Lung (tissue), 12 donors: Measurements from ENCODE around the gene PLXNA2. TPM values are rescaled to one million over a fixed set of nuclear protein-coding genes. Genes with fewer than 3 reads are reported as not detected.

Source experiments
- ATAC-seq: fragments of 200-7000 bp; cut with Tn5 transposase; one replicate; pipeline ENCODE4 v1.9.1; 2020; ENCODE audit warnings: moderate number of reproducible peaks; ENCODE audit not compliant: insufficient read depth, low FRiP score
- DNase-seq, 3 donors: peaks; one replicate each; pipeline ENCODE4 v3.0.0-alpha.2; 2013 to 2017
- H3K27ac ChIP-seq, 2 donors: one replicate each; pipeline ENCODE4 v1.5.1; 2013; ENCODE audit warnings: mild to moderate bottlenecking in 2 of 2, moderate library complexity in 2 of 2, control low read depth in 1 of 2, inconsistent platforms in 1 of 2, low read depth in 1 of 2, low read length in 1 of 2
- H3K27me3 ChIP-seq, 3 donors: one replicate each; pipeline ENCODE4 v1.5.1; 2013; ENCODE audit warnings: low read length in 2 of 3; ENCODE audit not compliant: control insufficient read depth in 3 of 3, insufficient read depth in 3 of 3
- H3K36me3 ChIP-seq, 4 donors: one replicate each; pipeline ENCODE4 v1.5.1; 2013; ENCODE audit warnings: low read length in 4 of 4, mild to moderate bottlenecking in 1 of 4, moderate library complexity in 1 of 4; ENCODE audit not compliant: control insufficient read depth in 4 of 4, insufficient read depth in 4 of 4
- H3K4me1 ChIP-seq, 5 donors: one replicate each; pipeline ENCODE4 v1.5.1; 2013; ENCODE audit warnings: low read length in 5 of 5, mild to moderate bottlenecking in 2 of 5, moderate library complexity in 1 of 5; ENCODE audit not compliant: control insufficient read depth in 5 of 5, insufficient read depth in 5 of 5
- H3K4me3 ChIP-seq: one replicate; pipeline ENCODE4 v1.5.1; 2013; ENCODE audit warnings: mild to moderate bottlenecking, control low read depth, moderate library complexity
- H3K9ac ChIP-seq, 2 donors: one replicate each; pipeline ENCODE4 v1.5.1; 2013; ENCODE audit warnings: low read length in 2 of 2, control low read depth in 1 of 2; ENCODE audit not compliant: insufficient read depth in 1 of 2
- H3K9me3 ChIP-seq, 4 donors: one replicate each; pipeline ENCODE4 v1.5.1; 2013; ENCODE audit warnings: low read length in 3 of 4, mild to moderate bottlenecking in 1 of 4, moderate library complexity in 1 of 4; ENCODE audit not compliant: control insufficient read depth in 4 of 4, insufficient read depth in 3 of 4
- CTCF ChIP-seq: IDR thresholded peaks from 2 replicates; pipeline ENCODE4 v1.5.1; 2012; ENCODE audit warnings: mild to moderate bottlenecking; ENCODE audit errors: control extremely low read depth, extremely low read depth
- WGBS, 2 donors: extraction: QIAGEN DNeasy Blood & Tissue Kit; methylation state at CpG; one replicate each; pipeline ENCODE4 v1.1.7; 2013; 5-methylcytosine and 5-hydroxymethylcytosine counted together
- polyA plus RNA-seq, 2 donors: library from polyadenylated mRNA; stranded (reverse); fragments of 200-250 nt; gene quantifications; one replicate each; pipeline ENCODE4 v1.2.1, GENCODE V29; 2013
- total RNA-seq, 2 donors: library from RNA; depleted of rRNA in 1 of 2; stranded (reverse); fragments of >200 nt in 1 of 2; gene quantifications; one replicate each; pipeline ENCODE4 v1.2.1, GENCODE V29; 2014 to 2021
- donor health status: control.
- donor health status: control.
- donor health status: Bipolar disorder and iron deficiency.
- donor health status: healthy.
- donor health status: DM: yes; HTN: yes; CAD: no.

Gene PLXNA2
- total and polyA plus RNA-seq, 4 donors: 13.2 to 118 (median 32.6) TPM

GRCh38 chr1:208273386-208274017 is 29.3 kb upstream of the PLXNA2 start:
- Histone ChIP-seq H3K9me3 (no peaks in the 10 kb centered on the region), H3K9ac (no peak overlapping the region), H3K27ac (no peak overlapping the region), H3K27me3 (peaks cover 0 to 3% (median 0%) of the 10 kb centered on the region in 3 donors), H3K4me3 (no peak overlapping the region), H3K4me1 (peaks cover 0 to 7% (median 3%) of the 10 kb centered on the region in 5 donors), H3K36me3 (no peaks in the 10 kb centered on the region)
- ATAC-seq (no peak), DNase-seq (no peak)
- WGBS, 2 donors: 89 to 91% methylated on average over 6 of the region's 6 CpGs
- TF ChIP-seq CTCF: no peak

- peaks cover 0 to 7% (median 0%) of the 10 kb centered on the region in 5 donors for H3K4me1 ChIP-seq
- no peak overlapping the region for H3K27ac ChIP-seq
- no peak for TF ChIP-seq CTCF
- peaks cover 0 to 3% (median 0%) of the 10 kb centered on the region in 3 donors for H3K27me3 ChIP-seq
- H3K9ac ChIP-seq: no peak overlapping the region
- no peak overlapping the region for H3K4me3 ChIP-seq
- 82 to 85% methylated on average over 1 of the region's 1 CpG for WGBS, 2 donors
- H3K36me3 ChIP-seq: no peaks in the 10 kb centered on the region
- ATAC-seq (no peak), DNase-seq (no peak)
- no peaks in the 10 kb centered on the region for H3K9me3 ChIP-seq
These were observed 28.5 kb upstream of the PLXNA2 start for GRCh38 chr1:208272713-208273112.

- Histone ChIP-seq H3K4me1 (peaks cover 0 to 7% (median 0%) of the 10 kb centered on the region in 5 donors), H3K27ac (no peak overlapping the region), H3K4me3 (no peak overlapping the region), H3K27me3 (peaks cover 0 to 3% (median 0%) of the 10 kb centered on the region in 3 donors), H3K9ac (no peak overlapping the region), H3K36me3 (no peaks in the 10 kb centered on the region), H3K9me3 (no peaks in the 10 kb centered on the region)
- DNase-seq: no peak
- TF ChIP-seq CTCF: no peak
- 75 to 95% methylated on average over 2 of the region's 2 CpGs for WGBS, 2 donors
- ATAC-seq: no peak
These were observed 28.1 kb upstream of the PLXNA2 start for GRCh38 chr1:208272311-208272710.

GRCh38 chr1:208271236-208271635 is 27.1 kb upstream of the PLXNA2 start:
- no peaks in the 10 kb centered on the region for H3K9me3 ChIP-seq
- TF ChIP-seq CTCF: no peak
- H3K27ac ChIP-seq: no peak overlapping the region
- H3K4me1 ChIP-seq: peaks cover 0 to 7% (median 0%) of the 10 kb centered on the region in 5 donors
- ATAC-seq (no peak), DNase-seq (no peak)
- H3K36me3 ChIP-seq: no peaks in the 10 kb centered on the region
- peaks cover 0 to 3% (median 0%) of the 10 kb centered on the region in 3 donors for H3K27me3 ChIP-seq
- H3K9ac ChIP-seq: no peak overlapping the region
- WGBS, 2 donors: 81 to 86% methylated on average over 3 of the region's 3 CpGs
- H3K4me3 ChIP-seq: no peak overlapping the region
